Glutamatergic neuron (in vitro differentiated cells): ENCODE measurements around the gene ABCG1. TPM values are rescaled to one million over a fixed set of nuclear protein-coding genes. Genes with fewer than 3 reads are reported as not detected.

Experiments
- DNase-seq: peaks from one replicate; pipeline ENCODE4 v3.0.0; 2022
- H3K27ac Mint-ChIP-seq: one replicate; pipeline ENCODE4 v1.8.0; 2020; ENCODE audit warnings: mild to moderate bottlenecking, mixed read lengths, inconsistent platforms; ENCODE audit not compliant: unreplicated experiment
- H3K27me3 Mint-ChIP-seq: one replicate; pipeline ENCODE4 v1.8.0; 2020; ENCODE audit warnings: mild to moderate bottlenecking, moderate library complexity, mixed read lengths, inconsistent platforms; ENCODE audit not compliant: unreplicated experiment
- H3K36me3 Mint-ChIP-seq: one replicate; pipeline ENCODE4 v1.8.0; 2020; ENCODE audit warnings: mild to moderate bottlenecking, mixed read lengths, inconsistent platforms; ENCODE audit not compliant: unreplicated experiment
- H3K4me1 Mint-ChIP-seq: one replicate; pipeline ENCODE4 v1.8.0; 2020; ENCODE audit warnings: mild to moderate bottlenecking, low read depth, mixed read lengths, inconsistent platforms; ENCODE audit not compliant: unreplicated experiment
- H3K4me3 Mint-ChIP-seq: one replicate; pipeline ENCODE4 v1.8.0; 2020; ENCODE audit warnings: mild to moderate bottlenecking, mixed read lengths, inconsistent platforms; ENCODE audit not compliant: unreplicated experiment
- H3K9me3 Mint-ChIP-seq: one replicate; pipeline ENCODE4 v1.8.0; 2020; ENCODE audit warnings: mild to moderate bottlenecking, moderate library complexity, mixed read lengths, inconsistent platforms; ENCODE audit not compliant: unreplicated experiment
- total RNA-seq: library from RNA; stranded (reverse); fragmentation: NEBNext Ultra II Directional; extraction: Animal tissue kit (Norgen Biotek cat#: 25700); gene quantifications from one replicate; pipeline ENCODE4 v1.2.1, GENCODE V29; 2021; ENCODE audit not compliant: unreplicated experiment
- TF ChIP-seq, protein P1 (sequence below): fragments of 200-600 bp; sonication (generic); IDR thresholded peaks from one replicate; pipeline ENCODE4 v1.5.0; 2021; ENCODE audit not compliant: partially characterized antibody, unreplicated experiment

The ABCG1 gene
- total RNA-seq, 1 donor from 2014 or later: 31.9 TPM

DNA sequence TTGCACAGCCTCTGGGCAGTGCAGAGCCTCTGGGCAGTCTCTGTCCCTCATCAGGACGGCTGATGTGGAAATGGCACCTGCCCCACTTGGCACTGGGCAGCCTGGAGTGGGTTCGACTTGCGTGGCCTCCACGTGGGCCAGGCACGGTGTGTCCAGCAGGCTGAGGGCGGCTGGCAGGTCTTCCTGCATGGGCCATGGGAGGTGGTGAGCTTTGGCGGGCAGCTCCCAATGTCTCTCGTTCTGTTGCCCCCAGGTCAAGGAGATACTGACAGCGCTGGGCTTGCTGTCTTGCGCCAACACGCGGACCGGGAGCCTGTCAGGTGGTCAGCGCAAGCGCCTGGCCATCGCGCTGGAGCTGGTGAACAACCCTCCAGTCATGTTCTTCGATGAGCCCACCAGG lies 63.1 kb downstream of the ABCG1 start:
- Mint-ChIP-seq H3K4me3 (no peak overlapping the region), H3K27ac (no peak overlapping the region), H3K27me3 (peaks cover 11% of the 10 kb centered on the region), H3K4me1 (peaks cover 6% of the 10 kb centered on the region), H3K36me3 (peaks cover 17% of the 10 kb centered on the region), H3K9me3 (no peaks in the 10 kb centered on the region)
- TF ChIP-seq, protein P1, sequence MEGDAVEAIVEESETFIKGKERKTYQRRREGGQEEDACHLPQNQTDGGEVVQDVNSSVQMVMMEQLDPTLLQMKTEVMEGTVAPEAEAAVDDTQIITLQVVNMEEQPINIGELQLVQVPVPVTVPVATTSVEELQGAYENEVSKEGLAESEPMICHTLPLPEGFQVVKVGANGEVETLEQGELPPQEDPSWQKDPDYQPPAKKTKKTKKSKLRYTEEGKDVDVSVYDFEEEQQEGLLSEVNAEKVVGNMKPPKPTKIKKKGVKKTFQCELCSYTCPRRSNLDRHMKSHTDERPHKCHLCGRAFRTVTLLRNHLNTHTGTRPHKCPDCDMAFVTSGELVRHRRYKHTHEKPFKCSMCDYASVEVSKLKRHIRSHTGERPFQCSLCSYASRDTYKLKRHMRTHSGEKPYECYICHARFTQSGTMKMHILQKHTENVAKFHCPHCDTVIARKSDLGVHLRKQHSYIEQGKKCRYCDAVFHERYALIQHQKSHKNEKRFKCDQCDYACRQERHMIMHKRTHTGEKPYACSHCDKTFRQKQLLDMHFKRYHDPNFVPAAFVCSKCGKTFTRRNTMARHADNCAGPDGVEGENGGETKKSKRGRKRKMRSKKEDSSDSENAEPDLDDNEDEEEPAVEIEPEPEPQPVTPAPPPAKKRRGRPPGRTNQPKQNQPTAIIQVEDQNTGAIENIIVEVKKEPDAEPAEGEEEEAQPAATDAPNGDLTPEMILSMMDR: no peak
- no peak for DNase-seq

DNA sequence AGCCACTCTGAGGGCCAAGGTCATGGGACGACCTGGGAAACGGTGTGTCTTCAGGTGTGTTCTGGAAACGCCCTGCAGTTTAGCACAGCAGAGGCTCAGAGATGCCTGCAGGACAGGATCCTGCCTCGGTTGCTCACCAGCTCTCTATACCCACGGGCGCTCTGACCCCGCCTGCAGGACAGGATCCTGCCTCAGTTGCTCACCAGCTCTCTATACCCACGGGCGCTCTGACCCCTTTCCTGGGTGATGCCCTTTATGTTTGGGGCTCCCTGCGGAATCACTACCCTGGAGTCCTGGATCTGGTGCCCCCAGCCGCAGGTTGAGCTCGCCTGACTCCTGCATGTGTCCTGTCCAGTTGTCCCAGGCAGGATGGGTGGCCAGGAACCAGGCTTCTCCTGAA lies 63.8 kb downstream of the ABCG1 start:
- H3K9me3 Mint-ChIP-seq: peaks cover 1% of the 10 kb centered on the region
- peaks cover 12% of the 10 kb centered on the region for H3K27me3 Mint-ChIP-seq
- TF ChIP-seq, protein P1: no peak
- H3K4me3 Mint-ChIP-seq: no peak overlapping the region
- no peak overlapping the region for H3K27ac Mint-ChIP-seq
- H3K4me1 Mint-ChIP-seq: peaks cover 6% of the 10 kb centered on the region
- H3K36me3 Mint-ChIP-seq: peaks cover 19% of the 10 kb centered on the region
- no peak for DNase-seq

DNA sequence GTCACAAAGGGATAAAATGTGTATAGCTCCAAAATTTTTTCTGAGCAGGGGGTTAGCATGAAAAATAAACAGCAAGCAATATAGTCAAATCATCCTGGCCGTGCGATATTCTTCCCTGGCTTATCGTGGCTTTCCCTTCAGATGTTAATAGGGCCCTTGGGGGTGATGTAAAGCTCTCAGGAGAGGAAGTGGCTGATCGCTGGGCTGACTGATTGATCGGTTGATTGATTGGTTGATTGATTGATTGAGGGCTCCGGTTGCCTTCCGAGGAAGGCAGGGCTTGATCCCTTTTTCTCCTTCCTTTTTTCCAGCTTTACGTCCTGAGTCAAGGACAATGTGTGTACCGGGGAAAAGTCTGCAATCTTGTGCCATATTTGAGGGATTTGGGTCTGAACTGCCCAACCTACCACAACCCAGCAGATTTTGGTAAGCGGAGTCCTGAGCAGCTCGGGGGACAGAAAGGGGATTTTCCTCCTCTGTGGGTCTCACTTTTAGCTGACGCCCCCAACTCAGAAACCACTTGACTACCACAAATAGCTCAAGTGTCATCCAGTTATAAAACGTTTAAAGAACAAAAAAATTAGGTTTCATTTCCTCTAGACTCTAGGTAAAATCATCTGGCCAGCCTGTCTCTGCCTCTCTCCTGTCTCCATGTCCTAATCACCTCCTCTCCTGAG lies 66.8 kb downstream of the ABCG1 start:
- Mint-ChIP-seq H3K4me3 (no peak overlapping the region), H3K9me3 (peaks cover 5% of the 10 kb centered on the region), H3K36me3 (peaks cover 31% of the 10 kb centered on the region), H3K27ac (no peak overlapping the region), H3K4me1 (peaks cover 2% of the 10 kb centered on the region), H3K27me3 (peaks cover 14% of the 10 kb centered on the region)
- DNase-seq: no peak
- TF ChIP-seq, protein P1: no peak

DNA sequence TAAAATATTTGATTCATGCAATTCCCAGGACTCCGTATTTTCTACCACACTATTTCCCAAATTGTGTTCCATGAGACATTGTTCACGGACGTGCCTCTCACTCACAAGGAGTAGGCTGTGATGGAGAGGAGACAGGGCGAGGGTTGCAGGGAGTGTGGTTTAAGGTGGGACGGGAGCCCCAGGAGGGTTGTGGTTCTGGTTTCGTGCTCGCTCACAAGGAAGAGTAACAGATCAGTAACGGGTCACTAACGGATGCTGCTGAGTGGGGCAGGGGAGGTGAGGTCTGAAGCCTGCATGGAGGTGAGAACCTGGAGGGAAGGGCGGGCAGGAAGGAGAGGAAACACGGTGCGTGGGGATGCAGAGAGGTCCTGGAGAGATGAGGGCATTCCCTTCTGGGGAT lies 67.5 kb downstream of the ABCG1 start:
- Mint-ChIP-seq H3K9me3 (peaks cover 5% of the 10 kb centered on the region), H3K4me1 (peaks cover 2% of the 10 kb centered on the region), H3K27me3 (peaks cover 16% of the 10 kb centered on the region), H3K4me3 (no peak overlapping the region), H3K36me3 (peaks cover 35% of the 10 kb centered on the region), H3K27ac (peak overlapping the region; percentile 6)
- TF ChIP-seq, protein P1: no peak
- no peak for DNase-seq

DNA sequence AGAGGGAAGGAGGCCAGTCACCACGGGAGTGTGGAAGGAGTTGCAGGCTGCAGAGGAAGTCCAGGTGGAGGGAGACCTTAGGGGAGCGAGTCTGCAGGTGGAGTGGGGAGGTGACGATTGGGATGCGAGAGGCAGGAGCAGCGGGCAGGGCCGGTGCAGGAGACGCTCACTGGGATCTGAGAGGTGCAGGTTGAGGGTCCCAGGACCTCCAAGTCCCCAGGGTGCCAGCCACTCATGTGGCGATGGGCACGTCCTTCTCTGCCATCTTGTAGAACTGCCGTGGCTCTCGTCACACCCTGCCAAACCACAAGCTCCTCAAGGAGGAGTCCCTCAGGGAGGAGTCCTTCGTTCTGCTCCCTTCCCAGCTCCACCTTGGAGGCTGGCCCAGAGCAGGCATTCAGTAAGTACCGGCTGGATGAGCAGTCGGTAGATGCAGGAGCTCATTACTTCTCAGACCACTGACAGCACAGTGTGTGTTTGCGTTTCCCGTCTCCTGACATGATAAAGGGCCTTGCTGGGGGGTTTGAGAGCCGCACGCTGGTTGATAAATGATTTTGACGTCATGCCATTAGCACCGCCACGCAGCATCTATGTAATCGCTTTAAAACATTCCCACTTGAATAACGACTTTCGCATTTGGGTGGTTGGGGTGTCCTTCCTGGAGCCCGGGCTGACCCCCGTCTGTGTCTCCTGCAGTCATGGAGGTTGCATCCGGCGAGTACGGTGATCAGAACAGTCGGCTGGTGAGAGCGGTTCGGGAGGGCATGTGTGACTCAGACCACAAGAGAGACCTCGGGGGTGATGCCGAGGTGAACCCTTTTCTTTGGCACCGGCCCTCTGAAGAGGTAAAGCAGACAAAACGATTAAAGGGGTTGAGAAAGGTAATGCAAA lies 68.5 kb downstream of the ABCG1 start:
- no peak overlapping the region for H3K27ac Mint-ChIP-seq
- peaks cover 5% of the 10 kb centered on the region for H3K9me3 Mint-ChIP-seq
- no peak for DNase-seq
- TF ChIP-seq, protein P1: no peak
- no peaks in the 10 kb centered on the region for H3K4me1 Mint-ChIP-seq
- peaks cover 15% of the 10 kb centered on the region for H3K27me3 Mint-ChIP-seq
- no peak overlapping the region for H3K4me3 Mint-ChIP-seq
- H3K36me3 Mint-ChIP-seq: peaks cover 35% of the 10 kb centered on the region
